ENCODE measurements around the gene FTH1.

Gene FTH1

GRCh38 chr11:61947486-61948210 lies 19.8 kb downstream of the FTH1 start:
- DNase-seq = peak; percentile 87

- DNase-seq = no peak
Observed at GRCh38 chr11:61946894-61947293, 20.5 kb downstream of the FTH1 start.

- DNase-seq = no peak
Observed at GRCh38 chr11:61945191-61945590, 22.2 kb downstream of the FTH1 start.

DNA sequence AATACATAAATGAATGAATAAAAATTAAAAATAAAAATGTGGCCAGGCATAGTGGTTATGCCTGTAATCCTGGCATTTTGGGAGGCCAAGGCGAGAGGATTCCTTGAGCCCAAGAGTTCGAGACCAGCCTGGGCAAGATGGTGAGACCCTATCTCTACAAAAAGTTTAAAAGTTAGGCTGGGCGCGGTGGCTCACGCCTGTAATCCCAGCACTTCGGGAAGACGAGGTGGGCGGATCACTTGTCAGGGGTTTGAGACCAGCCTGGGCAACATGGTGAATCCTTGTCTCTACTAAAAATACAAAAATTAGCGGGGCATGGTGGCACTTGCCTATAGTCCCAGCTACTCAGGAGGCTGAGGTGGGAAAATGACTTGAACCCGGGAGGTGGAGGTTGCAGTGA lies 27.0 kb downstream of the FTH1 start:
- DNase-seq = no peak

DNA sequence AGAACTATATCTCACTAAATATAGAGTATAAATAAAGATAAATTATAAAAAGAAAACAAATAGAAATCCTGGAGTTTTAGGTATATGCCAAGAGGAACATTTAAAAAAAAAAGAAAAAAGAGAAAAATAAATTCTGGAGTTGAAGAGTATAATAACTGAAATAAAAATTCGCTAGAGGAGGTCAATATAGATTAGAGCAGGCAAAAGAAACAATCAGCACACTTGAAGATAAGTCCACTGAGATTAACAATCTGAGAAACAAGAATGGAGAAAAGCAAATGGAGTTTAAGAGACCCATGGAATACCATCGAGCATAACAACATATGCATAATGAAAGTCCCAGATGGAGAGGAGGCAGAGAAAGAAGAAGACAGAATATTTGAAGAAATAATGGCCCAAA lies 31.6 kb downstream of the FTH1 start:
- no peak for DNase-seq

DNA sequence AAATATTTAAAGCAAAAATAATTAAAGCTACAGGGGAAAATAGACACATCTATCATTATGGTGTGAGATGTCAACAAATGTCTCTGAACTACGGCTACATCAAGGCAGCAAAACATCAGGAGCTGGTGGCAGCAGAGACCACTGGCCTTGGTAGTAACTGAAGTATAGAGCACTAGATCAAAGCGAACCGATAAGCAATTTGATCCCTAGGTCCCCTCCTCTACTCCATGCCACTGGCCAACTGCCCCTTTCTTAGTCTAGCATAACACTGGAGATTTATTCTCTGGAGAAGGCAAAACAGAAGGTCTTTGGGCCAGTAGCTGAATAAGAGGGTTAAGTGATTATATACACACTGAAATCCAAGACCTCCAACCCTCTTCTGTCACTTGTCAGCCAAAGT lies 36.5 kb downstream of the FTH1 start:
- DNase-seq = no peak

GRCh38 chr11:61928606-61929005 lies 38.8 kb downstream of the FTH1 start:
- DNase-seq = no peak

DNA sequence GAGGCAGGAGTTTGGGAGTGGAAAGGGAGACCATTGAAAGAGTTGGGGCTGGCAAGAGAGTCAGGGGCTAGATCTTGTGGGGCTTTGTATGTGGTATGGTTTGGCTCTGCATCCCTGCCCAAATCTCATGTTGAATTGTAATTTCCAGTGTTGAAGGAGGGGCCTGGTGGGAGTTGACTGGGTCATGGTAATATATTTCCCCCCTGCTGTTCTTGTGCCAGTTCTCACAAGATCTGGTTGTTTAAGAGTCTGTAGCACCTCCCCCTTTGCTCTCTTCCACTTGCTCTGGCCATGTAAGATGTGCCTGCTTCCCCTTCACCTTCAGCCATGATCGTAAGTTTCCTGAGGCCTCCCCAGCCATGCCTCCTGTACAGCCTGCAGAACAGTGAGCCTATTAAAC lies 39.9 kb downstream of the FTH1 start:
- no peak for DNase-seq

DNA sequence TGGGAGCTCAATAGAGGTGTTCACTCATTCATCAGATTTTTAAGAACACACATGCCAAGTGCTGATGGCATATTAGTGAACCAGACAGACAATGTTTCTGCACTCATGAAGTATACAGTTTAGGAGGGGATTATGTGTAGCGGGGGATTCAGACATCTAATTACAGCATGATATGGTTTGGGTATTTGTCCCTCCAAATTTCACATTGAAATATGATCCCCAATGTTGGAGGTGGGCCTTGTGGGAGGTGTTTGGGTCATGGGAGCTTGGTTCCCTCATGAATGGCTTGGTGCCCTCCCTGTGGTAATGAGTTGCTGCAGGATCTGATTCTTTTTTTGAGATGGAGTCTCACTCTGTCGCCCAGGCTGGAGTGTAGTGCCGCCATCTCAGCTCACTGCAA lies 41.2 kb downstream of the FTH1 start:
- no peak for DNase-seq

- no peak for DNase-seq
Observed at GRCh38 chr11:61925736-61926135, 41.7 kb downstream of the FTH1 start.

DNA sequence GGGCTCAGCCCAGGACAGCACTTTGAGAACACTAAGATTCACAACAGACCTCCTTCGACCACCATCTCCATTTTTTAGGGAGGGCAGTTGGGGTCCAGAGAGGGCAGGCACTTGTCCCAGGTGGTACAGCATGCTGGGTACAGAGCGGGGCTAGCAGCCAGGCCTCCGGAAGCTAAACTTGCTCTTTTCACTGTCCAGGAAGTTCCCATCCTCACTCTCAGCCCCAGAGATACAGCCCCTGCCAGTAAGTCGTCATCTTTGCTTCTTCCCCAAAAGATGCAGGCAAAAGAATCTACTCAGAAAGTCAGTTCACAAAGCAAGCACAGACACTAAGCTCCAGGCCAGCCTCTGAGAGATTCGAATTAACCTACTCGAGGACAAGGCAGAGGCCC lies 43.4 kb downstream of the FTH1 start:
- DNase-seq = no peak

DNA sequence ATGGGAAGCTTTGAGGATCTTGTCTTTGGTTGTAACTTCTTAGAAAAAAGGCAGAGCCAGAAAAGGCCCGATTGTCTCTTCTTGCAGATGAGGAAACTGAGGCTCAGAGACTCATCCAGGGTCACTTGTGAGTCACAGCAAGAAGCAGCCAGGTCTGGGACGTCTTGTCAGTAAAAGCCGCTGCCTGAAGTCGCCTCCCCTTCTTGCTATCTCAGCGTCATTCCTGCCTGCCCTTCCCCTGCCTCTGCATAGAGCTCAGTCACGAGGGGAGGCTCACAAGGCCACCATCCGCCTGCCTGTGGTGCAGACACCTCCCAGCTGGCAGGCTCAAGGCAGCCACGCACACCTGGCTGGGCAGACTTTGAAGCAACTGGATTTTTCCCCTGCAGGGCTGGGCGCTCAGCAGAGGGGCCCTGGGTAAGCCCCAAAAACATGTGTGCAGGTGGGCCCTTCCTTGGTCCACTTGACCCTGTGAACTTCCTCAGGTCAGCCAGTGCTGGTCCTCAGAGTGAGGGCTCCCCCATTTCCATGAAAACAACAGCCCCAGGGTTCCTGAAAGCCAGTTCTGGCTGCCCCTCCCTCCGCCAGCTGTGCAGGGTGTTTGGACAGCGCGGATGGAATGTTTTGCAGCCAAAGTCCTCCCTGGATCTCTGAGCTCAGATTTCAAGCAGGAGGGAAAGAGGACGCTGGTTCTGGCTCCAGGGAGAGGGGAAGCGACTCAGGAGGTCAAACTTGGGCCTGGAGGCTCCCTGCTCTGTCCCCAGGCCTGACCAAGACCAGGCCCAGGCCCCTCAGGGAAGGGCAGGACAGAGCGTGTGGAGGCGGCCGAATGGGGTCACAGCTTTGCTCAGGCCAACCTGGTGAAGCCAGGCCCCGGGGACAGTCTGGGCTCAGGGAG lies 44.0 kb downstream of the FTH1 start:
- peak; percentile 96 for DNase-seq

DNA sequence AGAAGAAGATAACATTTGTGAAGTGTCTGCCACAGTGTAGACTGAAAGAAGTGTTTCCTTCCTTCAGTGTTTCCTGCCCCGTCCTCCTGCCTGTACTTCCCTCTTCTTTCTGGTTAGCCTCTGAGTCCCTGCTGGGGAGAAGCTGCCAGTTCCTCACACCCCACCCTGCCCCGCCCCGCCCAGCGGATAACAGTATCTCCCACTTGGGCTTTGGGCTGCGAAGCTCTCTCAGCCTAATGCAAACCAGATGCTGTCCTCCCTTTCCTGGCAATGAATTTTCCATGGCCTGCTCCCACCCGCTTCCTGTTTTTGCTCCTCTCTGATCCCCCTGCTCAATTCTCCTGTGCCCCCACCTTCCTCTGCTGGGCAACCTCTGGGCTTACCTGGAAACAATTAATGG lies 44.9 kb downstream of the FTH1 start:
- peak; percentile 47 for DNase-seq

GRCh38 chr11:61921446-61921845 lies 46.0 kb downstream of the FTH1 start:
- DNase-seq = no peak

DNA sequence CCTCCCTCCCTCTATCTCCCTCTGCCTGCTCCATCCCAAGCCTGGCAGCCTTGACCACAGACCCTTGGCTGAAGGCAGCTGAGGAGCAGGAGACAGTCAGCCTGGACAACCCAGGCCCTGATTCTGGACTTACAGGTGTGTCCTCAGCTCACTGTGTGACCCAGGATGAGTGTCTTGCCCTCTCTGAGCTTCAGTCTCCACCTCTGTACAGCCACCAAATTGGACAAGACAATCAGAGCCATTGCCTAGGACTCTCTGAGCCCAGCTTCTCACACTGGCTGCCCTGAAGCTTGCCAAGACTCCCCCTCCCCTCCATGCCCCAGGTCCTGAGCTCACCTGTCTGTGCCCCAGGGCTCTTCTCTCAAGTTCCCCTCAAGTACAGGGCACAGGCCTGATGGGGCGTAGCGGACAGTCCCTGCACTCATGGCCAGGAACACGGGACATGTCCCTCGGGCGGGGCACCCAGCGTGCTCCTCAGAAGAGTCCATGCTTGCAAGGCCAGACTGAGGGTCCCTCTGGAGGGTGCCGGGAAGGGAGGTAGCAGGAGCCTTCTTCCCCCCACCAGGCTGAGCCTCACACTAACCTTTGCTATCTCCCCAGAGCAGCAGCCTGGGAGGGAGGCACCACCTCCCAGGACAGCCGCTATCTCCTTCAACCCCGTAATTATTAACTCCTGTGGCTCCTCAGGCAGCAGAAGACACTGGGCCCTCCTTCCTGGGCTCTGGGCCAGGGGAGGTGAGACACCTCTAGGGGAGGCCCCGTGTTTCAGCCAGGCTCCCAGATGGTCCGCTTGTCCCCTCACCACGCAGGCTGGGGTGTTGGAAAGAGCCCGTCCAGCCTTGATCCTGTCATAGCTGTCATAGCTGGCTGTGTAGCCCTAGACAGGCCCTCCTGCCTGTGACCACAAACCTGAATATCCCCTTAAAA lies 47.5 kb downstream of the FTH1 start:
- DNase-seq = peak; percentile 43

GRCh38 chr11:61918938-61919704 lies 48.3 kb downstream of the FTH1 start:
- DNase-seq = no peak

GRCh38 chr11:61918251-61918937 lies 49.0 kb downstream of the FTH1 start:
- DNase-seq = no peak

- DNase-seq = peak; percentile 70
Observed at GRCh38 chr11:61917334-61918109, 49.9 kb downstream of the FTH1 start, which contains the start of gene RAB3IL1. Gene RAB3IL1 (minus strand): TSS chr11:61917566. CDS start chr11:61917367, 199 bp downstream.

GRCh38 chr11:61916737-61917333 lies 50.6 kb downstream of the FTH1 start:
- no peak for DNase-seq

GRCh38 chr11:61914471-61915171 lies 52.8 kb downstream of the FTH1 start:
- no peak for DNase-seq
